GM23338 (cell line): ENCODE data around the gene LRRC3. TPM values are rescaled to one million over a fixed set of nuclear protein-coding genes. Genes with fewer than 3 reads are reported as not detected.

Source experiments
- ATAC-seq: fragments of 200-7000 bp; cut with Tn5 transposase; 3 replicates; pipeline ENCODE4 v1.9.1; 2020
- DNase-seq: peaks from one replicate; pipeline ENCODE4 v3.0.0-alpha.2; 2015; ENCODE audit warnings: low spot score
- H2AFZ ChIP-seq: fragments of 200-600 bp; sonication (generic); 2 replicates; pipeline ENCODE4 v1.8.0; 2016; ENCODE audit warnings: antibody characterized with exemption, mild to moderate bottlenecking, moderate library complexity
- H3F3A ChIP-seq: fragments of 200-600 bp; sonication (generic); replicated peaks from 2 replicates; pipeline ENCODE4 v1.8.0; 2017; ENCODE audit warnings: antibody characterized with exemption, mixed run types, low read depth
- H3K27ac ChIP-seq: fragments of 200-600 bp; sonication (generic); 2 replicates; pipeline ENCODE4 v1.6.1; 2016; ENCODE audit warnings: low read depth
- H3K27me3 ChIP-seq: fragments of 200-600 bp; sonication (generic); 2 replicates; pipeline ENCODE4 v1.8.0; 2016; ENCODE audit warnings: mild to moderate bottlenecking, mixed run types, moderate library complexity; ENCODE audit not compliant: insufficient read depth
- H3K36me3 ChIP-seq: fragments of 200-600 bp; sonication (generic); 2 replicates; pipeline ENCODE4 v1.8.0; 2016; ENCODE audit warnings: mild to moderate bottlenecking; ENCODE audit not compliant: insufficient read depth
- H3K4me1 ChIP-seq: fragments of 200-600 bp; sonication (generic); 2 replicates; pipeline ENCODE4 v1.8.0; 2016; ENCODE audit warnings: mild to moderate bottlenecking, moderate library complexity; ENCODE audit not compliant: insufficient read depth
- H3K4me2 ChIP-seq: fragments of 200-600 bp; sonication (generic); 2 replicates; pipeline ENCODE4 v1.7.1; 2017; ENCODE audit warnings: mixed run types
- H3K4me3 ChIP-seq: fragments of 200-600 bp; sonication (generic); 2 replicates; pipeline ENCODE4 v1.6.1; 2016; ENCODE audit warnings: mixed run types
- H3K79me2 ChIP-seq: fragments of 200-600 bp; sonication (generic); replicated peaks from 2 replicates; pipeline ENCODE4 v1.8.0; 2017; ENCODE audit warnings: mild to moderate bottlenecking; ENCODE audit not compliant: insufficient read depth
- H3K9me2 ChIP-seq: fragments of 200-600 bp; sonication (generic); 2 replicates; pipeline ENCODE4 v1.8.0; 2017; ENCODE audit not compliant: insufficient read depth
- H4K20me1 ChIP-seq: fragments of 200-600 bp; sonication (generic); replicated peaks from 2 replicates; pipeline ENCODE4 v1.8.0; 2017; ENCODE audit warnings: mild to moderate bottlenecking; ENCODE audit not compliant: insufficient read depth
- H3K27ac Mint-ChIP-seq: 2 replicates; pipeline ENCODE4 v1.8.0; 2020; ENCODE audit warnings: inconsistent platforms, mild to moderate bottlenecking, moderate library complexity, mixed read lengths
- H3K27me3 Mint-ChIP-seq: 3 replicates; pipeline ENCODE4 v1.8.0; 2022; ENCODE audit warnings: low read depth, mild to moderate bottlenecking, moderate library complexity, mixed read lengths, inconsistent platforms; ENCODE audit not compliant: insufficient read depth, poor library complexity
- H3K36me3 Mint-ChIP-seq: 3 replicates; pipeline ENCODE4 v1.8.0; 2021; ENCODE audit warnings: low read depth, mild to moderate bottlenecking, inconsistent platforms, moderate library complexity, mixed read lengths
- H3K4me1 Mint-ChIP-seq: 3 replicates; pipeline ENCODE4 v1.8.0; 2020; ENCODE audit warnings: mild to moderate bottlenecking, inconsistent platforms, mixed read lengths
- H3K4me3 Mint-ChIP-seq: 3 replicates; pipeline ENCODE4 v1.8.0; 2021; ENCODE audit warnings: moderate library complexity, mild to moderate bottlenecking, inconsistent platforms, mixed read lengths
- H3K9me3 Mint-ChIP-seq: 3 replicates; pipeline ENCODE4 v1.8.0; 2020; ENCODE audit warnings: moderate library complexity, mild to moderate bottlenecking, inconsistent platforms, mixed read lengths
- CREB1 ChIP-seq: fragments of 250-450 bp; sonication (Bioruptor Pico); IDR thresholded peaks from 2 replicates; pipeline ENCODE4 v1.5.0; 2020; ENCODE audit warnings: low read depth, mild to moderate bottlenecking, moderate library complexity
- ETS1 ChIP-seq: IDR thresholded peaks from 2 replicates; pipeline ENCODE4 v1.6.1; 2016; ENCODE audit warnings: antibody characterized with exemption
- EZH2 ChIP-seq: fragments of 200-600 bp; sonication (generic); IDR thresholded peaks from one replicate; pipeline ENCODE4 v1.8.0; 2017; ENCODE audit warnings: antibody characterized with exemption, mild to moderate bottlenecking, low read depth; ENCODE audit not compliant: unreplicated experiment
- EZH2phosphoT487 ChIP-seq: fragments of 200-600 bp; sonication (generic); IDR thresholded peaks from one replicate; pipeline ENCODE4 v1.8.1; 2018; ENCODE audit warnings: antibody characterized with exemption; ENCODE audit not compliant: unreplicated experiment
- JUNB ChIP-seq: IDR thresholded peaks from one replicate; pipeline ENCODE4 v1.6.1; 2016; ENCODE audit warnings: antibody characterized with exemption; ENCODE audit not compliant: unreplicated experiment
- POLR2AphosphoS5 ChIP-seq: IDR thresholded peaks from 2 replicates; pipeline ENCODE4 v1.6.1; 2016; ENCODE audit warnings: antibody characterized with exemption, low read depth
- STAT1 ChIP-seq: IDR thresholded peaks from one replicate; pipeline ENCODE4 v1.6.1; 2016; ENCODE audit warnings: antibody characterized with exemption; ENCODE audit not compliant: unreplicated experiment
- ZNF114 ChIP-seq: fragments of 250-450 bp; sonication (Bioruptor Pico); IDR thresholded peaks from 2 replicates; pipeline ENCODE4 v1.5.0; 2020; ENCODE audit warnings: mild to moderate bottlenecking, moderate library complexity
- ZNF331 ChIP-seq: fragments of 250-450 bp; sonication (Bioruptor Pico); IDR thresholded peaks from 2 replicates; pipeline ENCODE4 v1.5.0; 2020; ENCODE audit warnings: low read depth, mild to moderate bottlenecking, moderate library complexity
- ZNF462 ChIP-seq: fragments of 250-450 bp; sonication (Bioruptor Pico); IDR thresholded peaks from 2 replicates; pipeline ENCODE4 v1.5.0; 2020; ENCODE audit warnings: mild to moderate bottlenecking, moderate library complexity
- long read RNA-seq: library from polyadenylated mRNA; unstranded; transcript quantifications from one replicate; pipeline ENCODE4 v2.0.0, GENCODE V29; 2020; ENCODE audit not compliant: unreplicated experiment
- polyA plus RNA-seq: library from polyadenylated mRNA; unstranded; fragments of >200 nt; fragmentation: Nextera tagmentation; extraction: Ambion mirVana; gene quantifications from 2 replicates; pipeline ENCODE4 v1.2.1, GENCODE V29; 2016
- total RNA-seq: library from RNA; depleted of rRNA; stranded (reverse); fragments of >200 nt; shearing (Covaris generic); gene quantifications from 2 replicates; pipeline ENCODE4 v1.2.3, GENCODE V29; 2014; rRNA removed

The LRRC3 gene
- total RNA-seq, result 4.4 and 6.8 TPM in 2 replicates
- 0.95 and 1.2 TPM in 2 replicates for polyA plus RNA-seq
- long read RNA-seq, partial matches to known transcripts, result 0 of 1 reads
- long read RNA-seq, other reads (novel, unspliced or antisense), result 1 of 1 reads

- Histone ChIP-seq H3K4me1 (no peaks in the 10 kb centered on the region), H3K79me2 (no peaks in the 10 kb centered on the region), H3K27me3 (no peaks in the 10 kb centered on the region), H3K27ac (no peak within 1 kb of the TSS), H2AFZ (peak within 1 kb of the TSS; percentile 85; the same call in 1 of the 2 replicates), H3K4me3 (peak within 1 kb of the TSS; percentile 77), H3K4me2 (peak within 1 kb of the TSS; percentile 87), H3K36me3 (no peaks in the 10 kb centered on the region), H3K9me2 (no peaks in the 10 kb centered on the region), H3F3A (no peaks in the 10 kb centered on the region), H4K20me1 (no peaks in the 10 kb centered on the region)
- peaks cover 11% of the 10 kb centered on the region for H3K27me3 Mint-ChIP-seq
- no peaks in the 10 kb centered on the region for H3K9me3 Mint-ChIP-seq
- DNase-seq (peak; percentile 97), ATAC-seq (peak; percentile 91)
- H3K4me1 Mint-ChIP-seq, result peaks cover 6% of the 10 kb centered on the region; the same call in 1 of the 3 replicates
- H3K36me3 Mint-ChIP-seq, result peaks cover 3% of the 10 kb centered on the region; the same call in 1 of the 3 replicates
- no peak within 1 kb of the TSS for H3K27ac Mint-ChIP-seq
- H3K4me3 Mint-ChIP-seq, result peak within 1 kb of the TSS; percentile 73
- TF ChIP-seq EZH2phosphoT487 (no peak), STAT1 (peak; percentile 91)
Observed at GRCh38 chr21:44454747-44455523, at the start of gene LRRC3. Gene LRRC3, plus strand, starts transcription at chr21:44455510. Its CDS starts 1,135 bp downstream, at chr21:44456645.

GRCh38 chr21:44405948-44406872 is 49.1 kb upstream of the LRRC3 start:
- Histone ChIP-seq H3K9me2 (peaks cover 6% of the 10 kb centered on the region; the same call in 1 of the 2 replicates), H3K4me3 (no peak overlapping the region), H3K27ac (no peak overlapping the region), H3K4me1 (no peaks in the 10 kb centered on the region), H3K4me2 (no peak overlapping the region), H3K79me2 (no peaks in the 10 kb centered on the region), H3F3A (peaks cover 12% of the 10 kb centered on the region), H2AFZ (no peak overlapping the region), H3K27me3 (no peaks in the 10 kb centered on the region), H3K36me3 (no peaks in the 10 kb centered on the region), H4K20me1 (no peaks in the 10 kb centered on the region)
- Mint-ChIP-seq H3K36me3 (peaks cover 22% of the 10 kb centered on the region; the same call in 2 of the 3 replicates), H3K4me3 (no peak overlapping the region), H3K27ac (no peak overlapping the region), H3K9me3 (peaks cover 34% of the 10 kb centered on the region), H3K27me3 (peaks cover 3% of the 10 kb centered on the region), H3K4me1 (no peaks in the 10 kb centered on the region)
- DNase-seq, result no peak
- no peak for ATAC-seq
- TF ChIP-seq ETS1, result no peak
- no peak for TF ChIP-seq JUNB
- no peak for TF ChIP-seq CREB1
- no peak for TF ChIP-seq POLR2AphosphoS5
- TF ChIP-seq EZH2, result no peak
- TF ChIP-seq ZNF331 (CRISPR knock-in tag), result no peak
- no peak for TF ChIP-seq EZH2phosphoT487
- TF ChIP-seq ZNF114 (CRISPR knock-in tag), result no peak
- no peak for TF ChIP-seq ZNF462
